Mucosa of descending colon (tissue), 3 donors: ENCODE measurements around the gene CDH4. TPM values are rescaled to one million over a fixed set of nuclear protein-coding genes. Genes with fewer than 3 reads are reported as not detected.

Experiments used
- ATAC-seq: fragments of 200-7000 bp; cut with Tn5 transposase; one replicate; pipeline ENCODE4 v1.9.1; 2020; ENCODE audit warnings: mild to moderate bottlenecking, moderate library complexity
- DNase-seq, 3 donors: peaks; one replicate each; pipeline ENCODE4 v3.0.0-alpha.2; 2020
- H3K36me3 ChIP-seq: fragments of 200-600 bp; one replicate; pipeline ENCODE4 v1.8.0; 2021; ENCODE audit warnings: low read depth, mild to moderate bottlenecking
- H3K4me1 ChIP-seq: fragments of 200-600 bp; one replicate; pipeline ENCODE4 v1.8.0; 2021; ENCODE audit warnings: low read depth, mild to moderate bottlenecking
- H3K4me3 ChIP-seq: fragments of 200-600 bp; one replicate; pipeline ENCODE4 v1.8.0; 2021; ENCODE audit warnings: mild to moderate bottlenecking
- H3K9me3 ChIP-seq: fragments of 200-600 bp; one replicate; pipeline ENCODE4 v1.8.0; 2021; ENCODE audit warnings: mild to moderate bottlenecking
- CTCF ChIP-seq: fragments of 200-600 bp; IDR thresholded peaks from one replicate; pipeline ENCODE4 v1.8.0; 2022; ENCODE audit warnings: antibody characterized with exemption, mild to moderate bottlenecking
- intact Hi-C, 2 donors: fragments of 100-400 bp; cut with DNase I in 1 of 2; cut with micrococcal nuclease in 1 of 2; formaldehyde crosslinking; loops; one replicate each; pipeline versions ENCODE4 v1.11.0 to v1.11.1; 2022; cut with DNase I, micrococcal nuclease
- total RNA-seq, 3 donors: library from RNA; stranded (reverse); fragmentation: NEBNext Ultra II Directional in 2 of 3; extraction: Animal tissue kit (Norgen Biotek cat#: 25700) in 2 of 3; gene quantifications; one replicate each; pipeline versions ENCODE4 v1.2.1 to v1.2.4, GENCODE V29; 2021 to 2023
- donor health status: DM: no; HTN: no; CAD: no; lungs with moderate emphysema.
- donor health status: DM: no; HTN: no; CAD: no.
- donor health status: DM: no; HTN: yes; CAD: no.

CDH4 gene
- total RNA-seq, 3 donors from 2014 or later: 0.16 TPM; not detected in 2

DNA sequence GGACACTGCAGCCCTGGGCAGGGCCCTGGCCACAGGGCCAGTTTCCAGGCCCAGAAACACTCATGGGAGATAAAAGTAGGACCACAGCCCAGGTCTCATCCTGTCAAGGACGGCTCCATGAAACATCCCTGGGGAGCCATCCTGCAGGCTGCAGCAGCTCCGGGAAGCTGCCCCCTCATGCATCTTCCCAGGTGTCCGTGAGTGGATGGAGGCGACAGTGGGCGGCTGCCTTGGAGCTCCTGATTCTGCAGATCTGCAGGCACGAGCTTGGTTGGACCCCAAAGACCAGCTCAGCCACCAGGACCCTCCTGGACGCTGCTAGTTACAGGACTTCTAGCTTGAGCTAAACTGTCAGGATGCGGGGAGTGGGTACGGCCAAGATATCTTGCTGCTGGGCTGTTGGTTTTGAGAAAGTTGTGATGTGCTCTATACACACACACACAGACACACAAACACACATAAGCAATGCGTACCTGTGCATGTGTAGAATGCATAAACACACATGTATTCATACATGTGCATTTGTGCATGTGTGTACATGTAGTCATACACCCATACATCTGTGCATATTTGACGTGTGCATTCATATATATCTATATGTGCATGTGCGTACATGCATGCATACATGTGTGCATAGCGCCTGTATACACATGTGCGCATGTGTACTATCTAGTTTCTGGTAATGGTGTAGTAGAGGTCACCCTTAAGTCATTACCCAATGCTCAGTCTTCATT lies 515.9 kb downstream of the CDH4 start:
- TF ChIP-seq CTCF: no peak
- Histone ChIP-seq H3K4me1 (no peaks in the 10 kb centered on the region), H3K4me3 (no peak overlapping the region), H3K9me3 (no peaks in the 10 kb centered on the region), H3K36me3 (no peaks in the 10 kb centered on the region)
- DNase-seq (no peak), ATAC-seq (no peak)
- intact Hi-C loops: no loop called here

- Histone ChIP-seq H3K9me3 (no peaks in the 10 kb centered on the region), H3K4me3 (no peak overlapping the region), H3K36me3 (no peaks in the 10 kb centered on the region), H3K4me1 (no peaks in the 10 kb centered on the region)
- intact Hi-C loops: no loop called here
- DNase-seq: no peak
- no peak for ATAC-seq
- TF ChIP-seq CTCF: no peak
These were observed 516.7 kb downstream of the CDH4 start for GRCh38 chr20:61768571-61769285.

DNA sequence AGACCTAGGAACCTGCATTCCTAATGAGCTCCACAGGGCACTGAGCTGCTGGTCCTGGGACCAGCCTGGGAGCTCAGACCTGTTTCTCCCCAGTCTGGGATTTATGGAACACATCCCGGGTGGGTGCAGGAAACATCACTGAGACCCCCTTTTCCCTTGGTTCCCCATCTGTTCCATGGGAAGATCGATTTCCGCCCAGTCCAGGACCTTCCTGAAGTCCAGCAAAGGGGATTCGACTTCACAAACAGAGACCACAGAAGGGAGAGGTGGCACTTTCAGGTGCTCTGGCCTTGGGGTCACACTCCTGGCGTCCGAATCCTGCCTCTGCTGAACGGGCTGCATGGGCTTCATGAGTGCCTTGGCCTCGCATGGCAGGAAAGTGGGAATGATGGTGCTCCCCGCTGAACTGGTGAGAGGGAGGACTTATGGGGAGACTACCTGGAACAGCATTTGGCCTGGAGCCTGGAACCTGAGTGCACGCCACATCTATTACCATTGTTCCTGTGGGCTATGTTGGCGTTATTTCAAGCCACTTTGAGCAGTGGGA lies 517.3 kb downstream of the CDH4 start:
- Histone ChIP-seq H3K36me3 (no peaks in the 10 kb centered on the region), H3K4me1 (no peaks in the 10 kb centered on the region), H3K9me3 (no peaks in the 10 kb centered on the region), H3K4me3 (no peak overlapping the region)
- DNase-seq (no peak), ATAC-seq (no peak)
- no peak for TF ChIP-seq CTCF
- intact Hi-C loops: no loop called here

GRCh38 chr20:61770113-61770585 lies 518.1 kb downstream of the CDH4 start:
- ATAC-seq: no peak

DNA sequence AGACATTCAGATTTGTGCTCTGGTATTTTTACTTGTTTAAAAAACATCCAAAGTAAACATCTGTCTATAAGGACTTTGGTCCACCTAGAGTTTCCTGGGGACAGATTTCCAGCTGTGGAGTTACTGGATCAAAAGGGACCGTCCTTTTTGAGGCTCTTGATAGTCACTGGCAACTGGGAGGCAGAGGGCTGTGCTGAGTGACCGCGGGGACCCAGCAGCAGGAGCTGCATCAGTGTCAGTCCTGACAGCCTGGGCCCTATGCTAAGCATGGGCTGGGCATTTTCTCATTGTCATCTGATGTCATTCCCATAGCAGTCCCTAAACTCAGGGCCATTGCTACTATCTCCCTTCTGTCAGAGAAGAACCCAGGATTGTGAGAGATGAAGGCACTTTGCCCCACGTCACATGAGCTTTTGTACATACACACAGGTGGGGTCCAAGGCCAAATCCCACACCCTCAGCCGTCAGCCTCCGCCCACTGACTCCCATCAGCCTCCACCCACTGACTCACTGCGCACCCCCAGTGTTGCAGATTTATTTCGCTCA lies 519.8 kb downstream of the CDH4 start:
- DNase-seq (no peak), ATAC-seq (no peak)
- no peaks in the 10 kb centered on the region for H3K9me3 ChIP-seq
- no peaks in the 10 kb centered on the region for H3K36me3 ChIP-seq
- no peaks in the 10 kb centered on the region for H3K4me1 ChIP-seq
- intact Hi-C loops: no loop called here
- TF ChIP-seq CTCF: no peak
- no peak overlapping the region for H3K4me3 ChIP-seq

More at GRCh38 chr20:61770113-61770585, 518.1 kb downstream of the CDH4 start:
- H3K4me3 ChIP-seq: no peak overlapping the region
- no peaks in the 10 kb centered on the region for H3K4me1 ChIP-seq
- no peaks in the 10 kb centered on the region for H3K9me3 ChIP-seq
- intact Hi-C loops: no loop called here
- no peaks in the 10 kb centered on the region for H3K36me3 ChIP-seq
- DNase-seq: no peak
- no peak for TF ChIP-seq CTCF
